Thyroid gland (tissue), 4 donors: Measurements from ENCODE around the gene MSX1.

Experiments used
- POLR2A ChIP-seq, 2 donors: fragments of 450-650 bp; IDR thresholded peaks; one replicate each; pipeline ENCODE4 v1.6.1; 2017; ENCODE audit warnings: antibody characterized with exemption in 2 of 2, mild to moderate bottlenecking in 2 of 2, moderate library complexity in 1 of 2
- TF ChIP-seq, protein P1 (sequence below), 6 experiments: fragments of 200-600 bp in 3 of 6; fragments of 450-650 bp in 3 of 6; sonication (generic) in 3 of 6; IDR thresholded peaks; one replicate each; pipeline ENCODE4 v1.5.1; 2016 to 2019; ENCODE audit warnings: antibody characterized with exemption in 6 of 6, mild to moderate bottlenecking in 2 of 6, inconsistent platforms in 1 of 6, moderate library complexity in 1 of 6

DNA sequence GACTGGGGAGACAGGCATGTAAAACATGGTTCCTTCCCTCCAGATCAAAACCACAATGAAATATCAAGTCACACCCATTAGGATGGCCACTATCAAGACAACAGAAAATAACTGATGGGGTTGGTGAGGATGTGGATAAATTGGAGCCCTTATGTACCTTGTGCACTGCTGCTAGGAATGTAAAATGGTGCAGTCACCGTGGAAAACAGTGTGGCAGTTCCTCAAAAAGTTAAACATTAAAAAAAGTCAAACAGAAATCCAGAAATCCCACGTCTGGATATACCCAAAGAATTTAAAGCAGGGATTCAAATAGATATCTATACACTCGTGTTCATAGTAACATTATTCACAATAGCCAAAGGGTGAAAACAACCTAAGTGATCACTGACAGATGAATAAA, 35.2 kb upstream of the MSX1 start:
- TF ChIP-seq, protein P1, sequence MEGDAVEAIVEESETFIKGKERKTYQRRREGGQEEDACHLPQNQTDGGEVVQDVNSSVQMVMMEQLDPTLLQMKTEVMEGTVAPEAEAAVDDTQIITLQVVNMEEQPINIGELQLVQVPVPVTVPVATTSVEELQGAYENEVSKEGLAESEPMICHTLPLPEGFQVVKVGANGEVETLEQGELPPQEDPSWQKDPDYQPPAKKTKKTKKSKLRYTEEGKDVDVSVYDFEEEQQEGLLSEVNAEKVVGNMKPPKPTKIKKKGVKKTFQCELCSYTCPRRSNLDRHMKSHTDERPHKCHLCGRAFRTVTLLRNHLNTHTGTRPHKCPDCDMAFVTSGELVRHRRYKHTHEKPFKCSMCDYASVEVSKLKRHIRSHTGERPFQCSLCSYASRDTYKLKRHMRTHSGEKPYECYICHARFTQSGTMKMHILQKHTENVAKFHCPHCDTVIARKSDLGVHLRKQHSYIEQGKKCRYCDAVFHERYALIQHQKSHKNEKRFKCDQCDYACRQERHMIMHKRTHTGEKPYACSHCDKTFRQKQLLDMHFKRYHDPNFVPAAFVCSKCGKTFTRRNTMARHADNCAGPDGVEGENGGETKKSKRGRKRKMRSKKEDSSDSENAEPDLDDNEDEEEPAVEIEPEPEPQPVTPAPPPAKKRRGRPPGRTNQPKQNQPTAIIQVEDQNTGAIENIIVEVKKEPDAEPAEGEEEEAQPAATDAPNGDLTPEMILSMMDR (IDR thresholded peaks at IDR 0.05): no peak
- TF ChIP-seq POLR2A (IDR thresholded peaks at IDR 0.05): no peak
